Measurements from ENCODE around the gene UGT3A2.

DNA sequence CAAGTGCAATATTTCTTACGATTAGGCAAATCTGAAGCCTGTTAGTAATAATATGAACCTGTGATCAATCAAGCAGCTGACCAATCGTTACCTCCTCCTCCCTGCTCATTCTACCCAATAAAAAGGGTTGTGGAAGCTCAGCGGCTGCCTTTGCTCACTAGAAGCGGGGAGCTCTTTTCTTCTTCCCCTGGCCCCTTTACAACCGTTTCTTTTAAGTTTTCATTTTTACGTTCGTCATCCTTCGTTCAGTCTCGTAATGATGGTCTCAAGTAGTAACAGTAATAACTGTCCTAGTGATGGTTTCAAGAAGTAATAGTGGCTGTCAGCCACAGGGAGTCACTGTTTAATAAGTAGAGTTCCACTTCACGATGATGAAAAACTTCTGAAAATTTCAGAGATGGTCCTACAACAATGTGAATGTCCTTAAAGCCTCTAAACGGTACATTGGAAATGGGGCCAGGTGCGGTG is 6.2 kb downstream of the UGT3A2 start:
- TF ChIP-seq SP1 (IDR thresholded peaks at IDR 0.05), result no peak
- TF ChIP-seq, protein P1, sequence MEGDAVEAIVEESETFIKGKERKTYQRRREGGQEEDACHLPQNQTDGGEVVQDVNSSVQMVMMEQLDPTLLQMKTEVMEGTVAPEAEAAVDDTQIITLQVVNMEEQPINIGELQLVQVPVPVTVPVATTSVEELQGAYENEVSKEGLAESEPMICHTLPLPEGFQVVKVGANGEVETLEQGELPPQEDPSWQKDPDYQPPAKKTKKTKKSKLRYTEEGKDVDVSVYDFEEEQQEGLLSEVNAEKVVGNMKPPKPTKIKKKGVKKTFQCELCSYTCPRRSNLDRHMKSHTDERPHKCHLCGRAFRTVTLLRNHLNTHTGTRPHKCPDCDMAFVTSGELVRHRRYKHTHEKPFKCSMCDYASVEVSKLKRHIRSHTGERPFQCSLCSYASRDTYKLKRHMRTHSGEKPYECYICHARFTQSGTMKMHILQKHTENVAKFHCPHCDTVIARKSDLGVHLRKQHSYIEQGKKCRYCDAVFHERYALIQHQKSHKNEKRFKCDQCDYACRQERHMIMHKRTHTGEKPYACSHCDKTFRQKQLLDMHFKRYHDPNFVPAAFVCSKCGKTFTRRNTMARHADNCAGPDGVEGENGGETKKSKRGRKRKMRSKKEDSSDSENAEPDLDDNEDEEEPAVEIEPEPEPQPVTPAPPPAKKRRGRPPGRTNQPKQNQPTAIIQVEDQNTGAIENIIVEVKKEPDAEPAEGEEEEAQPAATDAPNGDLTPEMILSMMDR (IDR thresholded peaks at IDR 0.05; ENCODE audit: low read depth, low read length, missing input control), result no peak
- TF ChIP-seq RAD21 (IDR thresholded peaks at IDR 0.05), result peak; percentile 46 to 68
- TF ChIP-seq YY1 (IDR thresholded peaks at IDR 0.05), result no peak
- no peak for TF ChIP-seq GABPA (IDR thresholded peaks at IDR 0.05 in 1 of 2, conservative IDR thresholded peaks at IDR 0.05 in 1 of 2)
- TF ChIP-seq, protein P2, sequence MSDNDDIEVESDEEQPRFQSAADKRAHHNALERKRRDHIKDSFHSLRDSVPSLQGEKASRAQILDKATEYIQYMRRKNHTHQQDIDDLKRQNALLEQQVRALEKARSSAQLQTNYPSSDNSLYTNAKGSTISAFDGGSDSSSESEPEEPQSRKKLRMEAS (IDR thresholded peaks at IDR 0.05), result no peak
- TF ChIP-seq TAF1 (conservative IDR thresholded peaks at IDR 0.05), result no peak
- TF ChIP-seq JUND (IDR thresholded peaks at IDR 0.05), result no peak
- TF ChIP-seq NR2F2 (IDR thresholded peaks at IDR 0.05), result no peak
